GM19035 (cell line): Measurements from ENCODE around the gene LONP2.
"Not testable (repeated sequence)": the region's sequence is repeated elsewhere in the genome, so short reads cannot be mapped to it uniquely, and the experiment has no call there.

Experiments
- ATAC-seq: cut with Tn5 transposase; IDR thresholded peaks from one replicate; pipeline ENCODE4 v1.9.1; 2021; ENCODE audit not compliant: unreplicated experiment

Gene LONP2

DNA sequence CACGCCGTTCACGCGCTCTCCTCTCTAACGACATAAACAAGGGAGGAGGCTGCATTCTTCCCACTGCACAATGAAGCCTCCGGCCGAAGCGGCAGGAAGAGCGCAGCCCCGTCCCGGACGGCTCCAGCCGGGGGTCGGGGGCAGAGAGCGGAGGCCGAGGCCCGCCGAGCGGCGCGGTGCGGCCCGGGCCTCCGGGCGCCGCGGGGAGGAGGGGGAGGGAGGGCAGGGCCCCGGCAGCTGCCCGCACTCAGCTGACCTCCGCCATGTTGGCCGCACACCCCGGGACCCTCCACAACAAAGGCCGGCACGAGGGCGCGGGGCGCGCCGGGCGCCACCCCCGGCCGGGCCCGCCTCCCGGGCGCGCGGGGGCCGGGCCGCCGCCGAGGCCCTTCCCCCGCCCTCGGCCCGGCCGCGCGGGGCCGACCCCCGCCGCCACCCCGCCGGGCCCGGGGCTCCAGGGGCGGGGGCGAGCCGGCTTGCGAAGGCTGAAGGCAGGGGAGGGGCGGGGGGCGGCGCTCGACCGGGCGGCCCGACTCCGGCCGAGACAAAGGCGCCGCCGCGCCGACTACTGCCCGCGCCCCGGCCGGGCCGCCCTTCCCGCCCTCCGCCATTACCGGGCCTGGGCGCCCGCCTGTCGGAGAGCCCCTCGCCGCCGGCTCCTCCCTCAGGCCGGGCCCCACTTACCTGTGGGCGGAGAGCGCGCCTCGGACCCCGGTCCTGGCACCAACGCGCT, 140.6 kb downstream of the LONP2 start:
- ATAC-seq, result peak; percentile 48

DNA sequence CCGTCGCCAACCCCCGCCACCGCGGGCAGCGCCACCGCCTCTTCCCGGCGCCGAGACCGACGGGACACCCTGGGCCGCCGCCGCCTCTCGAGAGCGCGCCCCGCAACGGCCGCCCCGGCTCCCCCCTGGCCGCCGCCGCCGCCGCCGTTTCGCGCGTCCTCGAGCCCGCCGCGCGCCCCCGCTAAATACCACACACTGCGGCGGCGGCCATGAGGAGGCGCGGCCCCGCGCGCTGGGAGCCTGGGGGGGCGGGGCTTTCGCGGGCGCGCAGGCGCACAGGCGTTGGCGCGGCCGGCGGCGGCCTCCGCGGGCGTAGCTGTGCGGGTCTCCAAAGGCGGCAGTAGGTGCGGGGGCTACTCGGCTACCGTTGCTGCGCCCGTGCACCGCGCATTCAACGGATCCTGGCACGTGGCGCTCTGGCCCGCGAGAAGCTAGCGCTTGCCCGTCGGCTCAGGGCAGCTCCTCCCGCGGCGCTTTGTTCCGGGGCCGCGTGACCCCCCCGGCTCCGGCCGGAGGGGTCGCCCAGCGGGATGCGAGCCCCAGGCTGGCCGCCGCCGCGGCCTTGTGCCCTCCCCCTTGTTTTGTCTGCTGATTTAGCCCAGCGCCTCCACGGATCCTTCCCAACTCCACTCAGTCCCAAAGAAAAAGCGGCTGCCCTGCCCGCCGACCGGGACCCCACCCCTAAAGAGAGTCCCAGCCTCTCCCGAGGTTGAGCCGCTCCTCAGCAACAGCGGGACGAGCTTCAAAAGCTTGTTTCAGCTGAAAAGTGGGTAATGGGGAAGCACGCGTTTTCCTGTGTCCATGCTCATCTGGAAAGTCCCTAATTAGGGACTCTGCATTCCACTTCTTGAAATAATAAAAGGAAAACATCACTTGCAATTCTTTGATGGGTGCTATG, 141.4 kb downstream of the LONP2 start, which contains the start of gene SIAH1:
SIAH1 (minus strand) TSS at position 161 of the 898 bp plus-strand sequence. CDS start 22,985 bp downstream, outside the sequence.
- peak; percentile 71 for ATAC-seq

- no peak for ATAC-seq
These were observed 142.6 kb downstream of the LONP2 start for GRCh38 chr16:48386559-48387312.

- no peak for ATAC-seq
These were observed 148.3 kb downstream of the LONP2 start for GRCh38 chr16:48392407-48392806.

GRCh38 chr16:48393485-48394354, 149.6 kb downstream of the LONP2 start:
- no peak for ATAC-seq

DNA sequence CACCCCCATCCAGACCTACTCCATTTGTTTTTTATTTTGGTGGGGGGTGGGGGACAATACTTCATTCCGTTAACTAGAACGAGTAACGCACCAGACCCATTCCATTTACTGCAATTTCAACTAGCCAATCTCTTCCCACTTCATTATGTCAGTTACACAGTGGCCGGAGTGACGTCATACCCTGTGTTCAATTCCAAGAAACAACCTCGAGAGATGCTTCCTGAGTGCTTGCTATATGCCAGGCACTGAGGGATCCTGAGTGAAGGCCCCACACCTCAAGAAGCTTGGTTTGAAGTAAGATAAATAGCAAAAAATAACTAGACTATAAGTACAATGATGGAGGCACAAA, 150.2 kb downstream of the LONP2 start:
- no peak for ATAC-seq

DNA sequence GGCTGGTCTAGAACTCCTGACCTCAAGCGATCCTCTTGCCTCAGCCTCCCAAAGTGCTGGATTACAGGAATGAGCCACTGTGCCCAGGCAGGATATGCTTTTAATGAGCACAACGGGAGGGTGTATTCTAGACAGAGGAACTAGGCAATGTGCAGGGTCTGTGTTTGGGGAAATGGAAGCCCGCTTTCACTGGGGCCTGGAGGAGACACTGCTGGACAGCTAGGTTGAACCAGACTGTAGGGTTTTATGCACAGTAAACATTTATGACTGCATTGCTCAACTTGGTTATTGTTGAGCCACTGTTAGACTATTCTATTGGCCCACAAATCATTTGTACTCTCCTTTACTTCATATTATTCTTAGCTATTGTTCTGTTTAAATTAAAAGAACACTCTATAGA, 151.3 kb downstream of the LONP2 start:
- no peak for ATAC-seq

DNA sequence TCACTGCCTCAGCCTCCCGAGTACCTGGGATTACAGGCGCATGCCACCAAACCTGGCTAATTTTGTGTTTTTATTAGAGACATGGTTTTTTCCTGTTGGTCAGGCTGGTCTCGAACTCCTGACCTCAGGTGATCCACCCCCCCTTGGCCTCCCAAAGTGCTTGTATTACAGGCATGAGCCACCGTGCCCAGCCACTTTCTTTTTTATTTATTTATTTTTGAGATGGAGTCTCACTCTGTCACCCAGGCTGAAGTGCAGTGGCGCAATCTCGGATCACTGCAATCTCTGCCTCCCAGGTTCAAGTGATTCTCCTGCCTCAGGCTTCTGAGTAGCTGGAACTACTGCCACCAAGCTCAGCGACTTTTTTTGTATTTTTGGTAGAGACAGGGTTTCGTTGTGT, 158.4 kb downstream of the LONP2 start:
- not testable (repeated sequence) for ATAC-seq

DNA sequence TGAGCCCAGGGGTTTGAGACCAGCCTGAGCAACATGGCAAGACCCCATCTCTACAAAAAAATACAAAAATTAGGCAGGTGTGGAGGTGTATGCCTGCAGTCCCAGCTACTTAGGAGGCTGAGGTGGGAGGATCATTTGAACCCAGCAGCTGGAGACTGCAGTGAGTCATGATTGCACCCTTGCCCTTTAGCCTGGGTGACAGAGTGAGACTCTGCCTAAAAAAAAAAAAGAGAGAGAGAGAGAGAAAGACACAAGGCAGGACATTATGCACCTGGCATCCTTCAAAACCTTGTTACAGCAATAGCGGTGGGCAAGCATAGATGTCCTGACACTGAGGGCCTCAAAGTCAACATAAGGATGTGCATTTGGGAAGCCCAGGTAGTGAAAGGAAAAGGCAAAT, 161.1 kb downstream of the LONP2 start:
- ATAC-seq, result no peak

DNA sequence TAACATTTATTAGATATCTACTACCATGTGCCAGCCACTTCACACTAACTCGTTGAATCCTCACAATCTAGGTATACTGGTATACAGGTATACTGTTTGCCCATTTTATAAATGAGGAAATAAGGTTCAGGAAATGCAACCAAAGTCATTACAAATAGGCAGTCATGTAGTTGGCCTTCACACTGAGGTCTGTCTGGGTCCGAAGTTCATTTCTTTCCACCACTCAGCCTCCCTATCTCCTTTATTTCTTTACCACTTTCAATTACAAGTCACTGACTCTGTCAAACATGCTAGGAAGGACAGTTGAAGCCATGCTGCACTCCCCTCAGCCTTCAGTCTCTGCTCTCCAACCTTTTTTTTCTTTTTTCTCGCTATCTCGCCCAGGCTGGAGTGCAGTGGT, 161.8 kb downstream of the LONP2 start:
- ATAC-seq, result no peak
